HK-2 (cell line): ENCODE results near the gene AKAP6.
"Not testable (repeated sequence)": the region's sequence is repeated elsewhere in the genome, so short reads cannot be mapped to it uniquely, and the experiment has no call there.

Experiments used
- DNase-seq: peaks from one replicate; pipeline ENCODE4 v3.0.0-alpha.2; 2018; ENCODE audit not compliant: unreplicated experiment

Gene AKAP6

DNA sequence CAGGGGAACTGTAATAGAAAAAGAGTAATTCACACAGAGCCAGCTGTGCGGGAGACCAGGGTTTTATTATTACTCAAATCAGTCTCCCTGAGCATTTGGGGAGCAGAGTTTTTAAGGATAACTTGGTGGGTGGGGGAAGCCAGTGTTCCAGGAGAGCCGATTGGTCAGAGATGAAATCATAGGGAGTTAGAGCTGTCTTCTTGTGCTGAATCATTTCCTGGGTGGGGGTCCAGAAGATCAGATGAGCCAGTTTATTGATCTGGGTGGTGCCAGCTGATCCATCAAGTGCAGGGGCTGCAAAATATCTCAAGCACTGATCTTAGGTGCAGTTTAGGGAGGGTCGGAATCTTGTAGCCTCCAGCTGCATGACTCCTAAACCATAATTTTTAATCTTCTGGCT lies 44.1 kb downstream of the AKAP6 start:
- DNase-seq = not testable (repeated sequence)

DNA sequence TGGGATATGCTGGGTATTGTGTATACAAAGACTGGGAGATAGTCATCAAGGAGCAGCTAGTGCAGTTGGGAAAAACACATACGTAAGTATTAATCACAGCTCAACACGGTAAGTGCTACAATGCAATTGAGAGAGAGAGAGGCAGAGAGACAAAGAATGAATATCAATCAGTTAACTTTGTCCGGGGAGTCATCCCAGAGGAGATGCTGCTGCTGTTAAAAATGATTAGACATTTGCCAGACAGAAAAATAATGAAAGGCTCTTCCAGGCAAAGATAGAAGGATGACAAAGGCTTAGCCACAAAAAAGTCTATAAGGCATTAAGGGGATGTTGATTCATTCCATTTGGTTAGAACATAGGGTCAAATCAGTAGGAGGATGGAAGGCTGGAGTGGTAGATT lies 45.1 kb downstream of the AKAP6 start:
- no peak for DNase-seq

DNA sequence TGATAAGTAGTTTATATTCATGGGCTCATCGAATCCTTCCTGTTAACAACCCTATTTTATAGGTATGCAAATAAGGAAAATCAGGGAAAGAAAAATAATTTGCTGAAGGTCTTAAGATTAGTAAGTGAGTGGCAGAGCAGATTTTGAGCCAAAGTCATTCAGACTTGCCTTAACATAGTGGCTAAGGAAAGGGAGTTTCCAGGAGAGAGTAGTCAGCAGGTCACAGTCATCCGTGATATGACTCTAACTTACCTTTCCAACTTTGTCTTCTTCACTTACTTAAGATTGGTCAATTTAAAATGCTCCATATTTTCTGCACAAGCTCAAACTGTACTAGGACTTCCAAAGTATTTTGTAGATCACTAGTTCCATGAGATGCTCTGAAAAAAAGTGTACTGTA lies 46.6 kb downstream of the AKAP6 start:
- DNase-seq = no peak

DNA sequence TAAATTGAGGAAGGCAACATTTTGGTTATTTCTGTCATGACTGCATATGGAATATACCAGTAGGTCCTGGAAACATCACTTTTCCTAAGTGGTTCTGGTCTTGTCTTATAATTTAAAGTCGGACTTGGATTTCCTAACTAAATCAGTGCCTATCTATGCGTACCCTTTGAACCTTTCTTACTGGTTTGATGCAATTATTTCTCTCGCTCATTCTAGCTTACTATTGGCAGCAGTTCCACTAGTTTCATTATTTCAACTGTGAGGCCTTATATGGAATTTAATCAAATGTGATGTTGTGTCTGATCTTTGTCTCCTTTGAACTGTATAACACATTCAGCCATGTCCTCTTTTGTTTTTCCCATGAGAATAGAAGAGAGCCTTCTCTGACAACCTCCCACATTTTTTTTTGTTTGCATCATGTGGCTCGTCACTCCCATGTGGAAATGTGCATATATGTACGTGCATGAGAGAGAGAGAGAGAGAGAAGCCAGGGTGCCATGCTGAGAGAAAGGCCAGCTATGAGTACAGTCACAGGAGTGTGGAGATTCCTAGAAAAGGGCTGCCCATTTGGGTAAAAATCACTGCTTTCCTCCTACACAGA lies 48.0 kb downstream of the AKAP6 start:
- DNase-seq = no peak

DNA sequence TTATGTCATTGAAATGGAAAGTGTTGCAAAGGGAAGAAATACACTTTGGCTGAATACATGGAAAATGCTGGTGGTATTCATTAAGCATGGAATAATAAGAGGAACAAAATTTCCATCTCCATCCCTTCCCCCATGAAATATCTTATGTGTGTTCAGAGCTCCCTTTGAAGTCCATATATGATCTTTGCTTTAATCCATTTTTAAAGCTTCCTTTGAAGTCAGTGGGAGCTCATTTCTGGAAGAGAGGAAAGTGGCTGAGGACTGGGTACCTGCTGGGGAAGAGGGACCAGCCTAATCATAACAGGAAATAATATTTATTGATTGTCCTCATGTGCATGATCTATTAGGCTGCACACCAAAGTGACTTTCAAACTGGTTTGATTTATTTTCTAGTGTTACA lies 49.2 kb downstream of the AKAP6 start:
- no peak for DNase-seq

DNA sequence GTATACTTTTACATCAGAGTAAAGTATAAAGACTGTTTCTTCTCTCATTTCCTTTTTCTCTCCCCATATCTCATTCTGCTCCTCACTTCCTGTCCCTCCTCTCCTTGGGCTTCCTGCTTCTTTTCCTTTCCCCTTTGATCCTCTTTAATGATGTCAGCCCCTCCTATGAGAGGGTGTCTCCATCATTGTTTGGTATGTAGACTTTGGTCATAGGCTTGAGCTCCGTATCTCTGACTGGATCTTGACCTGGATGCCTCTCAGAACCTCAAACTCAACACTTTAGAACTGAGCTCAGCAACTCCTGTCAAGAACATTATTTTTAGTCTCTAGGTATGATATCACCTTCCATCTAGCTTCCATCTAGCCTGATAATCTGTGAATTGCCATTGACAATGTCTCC lies 50.3 kb downstream of the AKAP6 start:
- no peak for DNase-seq

DNA sequence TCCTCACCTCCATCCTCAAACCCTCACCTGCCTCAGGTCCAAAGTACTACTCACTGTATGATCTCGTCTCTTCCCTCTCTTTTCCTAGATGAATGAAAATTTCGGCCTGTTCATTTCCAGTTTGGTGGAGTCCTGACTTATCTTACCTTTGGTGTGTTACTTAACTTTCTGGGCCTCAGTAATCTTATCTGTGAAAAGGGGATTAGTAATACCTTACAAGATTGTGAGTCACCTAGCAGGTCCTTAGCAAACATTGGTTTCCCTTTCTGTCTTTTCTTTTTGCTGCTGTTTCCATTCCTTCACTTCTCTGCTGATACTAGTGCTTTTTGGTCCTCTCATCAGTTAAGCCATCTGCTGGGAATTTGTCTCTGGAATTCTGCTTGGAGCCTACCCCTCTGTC lies 52.8 kb downstream of the AKAP6 start:
- DNase-seq = no peak

DNA sequence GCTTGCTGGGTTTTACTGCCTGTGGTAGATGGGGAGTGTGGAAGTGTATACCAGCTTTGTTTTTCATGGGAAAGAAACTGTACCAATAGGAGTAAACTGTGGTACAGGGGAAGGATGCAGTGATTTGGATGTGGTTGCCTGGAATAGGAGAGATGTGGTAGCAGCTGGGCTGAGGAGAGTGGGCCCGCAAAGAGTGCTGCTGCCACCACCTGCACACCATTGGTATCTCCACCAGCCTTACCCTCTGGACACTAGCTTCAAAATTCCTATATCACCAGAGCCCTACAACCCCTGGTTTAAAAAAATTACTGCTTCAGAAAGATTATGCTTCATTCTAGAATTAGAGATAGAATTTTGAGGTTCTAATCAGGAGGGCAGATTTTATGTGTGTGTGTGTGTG lies 53.6 kb downstream of the AKAP6 start:
- DNase-seq = no peak

DNA sequence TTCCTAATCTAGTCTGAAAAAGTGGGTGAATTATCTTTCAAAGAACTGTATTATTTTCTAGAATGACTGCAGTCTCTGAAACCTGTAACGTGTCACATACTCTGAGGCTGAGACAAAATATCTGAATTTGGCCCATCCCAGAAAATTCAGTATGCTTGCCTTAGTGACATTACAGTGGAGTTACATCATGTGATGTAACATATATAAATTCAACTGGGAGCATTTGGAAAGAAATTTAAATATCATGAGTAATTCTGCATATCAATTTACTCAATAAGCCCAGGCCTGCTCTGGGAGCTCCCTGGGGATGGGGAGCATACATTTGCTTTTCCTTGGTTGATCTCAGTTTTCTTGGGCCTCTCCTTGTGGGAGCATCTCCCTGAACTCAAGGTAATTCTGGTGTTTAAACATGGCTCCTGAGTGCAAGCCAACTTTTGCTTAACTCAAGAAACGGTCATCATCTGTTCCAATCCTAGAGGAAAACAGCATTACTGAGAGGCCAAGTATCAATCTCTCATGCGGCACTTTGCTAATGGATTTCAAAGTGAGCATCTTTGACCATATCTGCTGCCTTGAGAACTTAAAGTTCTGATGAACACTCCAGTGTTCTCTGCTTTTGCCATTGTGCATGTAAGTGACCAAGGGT lies 54.4 kb downstream of the AKAP6 start:
- no peak for DNase-seq

DNA sequence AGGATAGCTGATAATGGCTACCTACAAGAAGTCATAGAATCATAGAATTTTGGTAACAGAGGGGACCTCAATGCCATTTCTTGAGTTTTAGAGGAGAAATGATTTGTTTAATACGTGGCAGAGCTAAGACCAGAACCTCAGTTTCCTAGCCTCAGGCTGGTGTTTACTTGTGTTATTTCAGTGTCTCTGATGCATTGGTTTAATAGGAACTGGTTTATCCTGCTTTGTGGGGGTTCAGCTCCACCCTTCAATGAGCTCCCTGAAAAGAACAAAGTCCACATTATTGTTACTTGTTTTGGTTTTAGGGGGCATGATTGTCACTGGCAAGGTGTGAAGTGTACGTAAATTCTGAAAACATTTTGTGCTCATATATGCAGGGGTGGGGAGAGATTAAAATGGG lies 55.4 kb downstream of the AKAP6 start:
- no peak for DNase-seq

DNA sequence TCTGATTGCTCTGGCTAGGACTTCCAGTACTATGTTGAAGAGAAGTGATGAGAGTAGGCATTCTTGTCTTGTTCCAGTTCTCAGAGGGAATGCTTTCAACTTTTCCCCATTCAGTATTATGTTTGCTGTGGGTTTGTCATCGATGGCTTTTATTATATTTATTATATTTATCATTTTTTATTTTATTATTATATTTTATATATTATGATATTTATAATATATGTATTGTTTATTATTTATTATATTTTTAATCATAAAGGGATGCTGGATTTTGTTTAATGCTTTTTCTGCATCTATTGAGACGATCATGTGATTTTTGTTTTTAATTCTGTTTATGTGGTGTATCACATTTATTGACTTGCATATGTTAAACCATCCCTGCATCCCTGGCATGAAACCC lies 58.2 kb downstream of the AKAP6 start:
- DNase-seq = not testable (repeated sequence)

DNA sequence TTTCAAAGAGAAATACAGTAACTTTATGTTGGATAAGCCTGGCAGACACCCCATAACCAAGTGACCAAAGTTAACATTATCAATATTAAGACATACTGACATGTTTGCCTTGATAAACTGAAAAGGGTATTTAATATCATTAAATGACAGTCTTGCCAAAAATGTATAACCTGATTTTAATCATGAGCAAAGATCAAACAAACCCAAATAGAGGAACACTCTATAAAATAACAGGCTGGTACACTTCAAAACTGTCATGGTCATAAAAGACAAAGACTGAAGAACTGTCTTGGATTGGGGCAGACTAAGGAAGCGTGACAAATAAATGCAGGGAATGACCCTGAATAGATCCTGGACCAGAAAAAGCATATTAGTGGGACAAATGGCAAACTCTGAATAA lies 64.0 kb downstream of the AKAP6 start:
- no peak for DNase-seq

DNA sequence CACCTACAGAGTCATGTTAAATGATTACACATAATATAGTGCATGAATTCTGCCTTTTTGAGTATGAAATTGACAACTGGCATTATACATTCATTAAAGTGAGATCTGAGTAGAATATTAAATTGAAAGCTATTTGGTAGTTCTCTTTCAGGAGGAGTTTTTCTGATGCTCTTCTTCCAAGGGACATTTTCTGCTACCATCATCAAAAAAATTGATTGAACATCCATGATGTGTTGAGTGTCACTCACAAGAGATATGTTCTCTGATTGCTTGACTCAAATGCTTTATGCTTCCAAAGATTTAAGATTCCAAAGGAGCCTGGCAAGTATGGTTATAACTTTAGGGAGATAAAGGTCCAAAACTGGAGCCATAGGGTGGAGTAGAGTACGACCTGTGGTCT lies 64.9 kb downstream of the AKAP6 start:
- no peak for DNase-seq

DNA sequence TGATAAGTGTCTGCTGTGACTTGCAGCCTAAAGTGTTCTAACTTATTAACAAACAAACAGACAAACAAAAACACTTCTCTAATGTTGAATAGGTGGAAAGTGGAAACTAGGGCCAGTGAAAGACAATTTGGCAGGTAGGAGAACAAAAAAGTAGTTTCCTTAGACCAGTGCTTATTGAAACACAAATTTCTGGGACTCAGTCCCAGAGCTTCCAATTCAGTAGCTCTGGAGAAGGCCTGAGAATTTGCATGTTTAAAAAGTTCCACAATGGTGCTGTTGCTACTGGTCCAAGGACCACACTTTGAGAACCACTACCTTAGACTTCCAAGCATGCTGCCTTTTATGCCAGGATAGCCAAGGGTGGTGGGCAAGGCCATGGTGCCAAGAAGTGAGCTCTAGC lies 67.8 kb downstream of the AKAP6 start:
- DNase-seq = no peak

DNA sequence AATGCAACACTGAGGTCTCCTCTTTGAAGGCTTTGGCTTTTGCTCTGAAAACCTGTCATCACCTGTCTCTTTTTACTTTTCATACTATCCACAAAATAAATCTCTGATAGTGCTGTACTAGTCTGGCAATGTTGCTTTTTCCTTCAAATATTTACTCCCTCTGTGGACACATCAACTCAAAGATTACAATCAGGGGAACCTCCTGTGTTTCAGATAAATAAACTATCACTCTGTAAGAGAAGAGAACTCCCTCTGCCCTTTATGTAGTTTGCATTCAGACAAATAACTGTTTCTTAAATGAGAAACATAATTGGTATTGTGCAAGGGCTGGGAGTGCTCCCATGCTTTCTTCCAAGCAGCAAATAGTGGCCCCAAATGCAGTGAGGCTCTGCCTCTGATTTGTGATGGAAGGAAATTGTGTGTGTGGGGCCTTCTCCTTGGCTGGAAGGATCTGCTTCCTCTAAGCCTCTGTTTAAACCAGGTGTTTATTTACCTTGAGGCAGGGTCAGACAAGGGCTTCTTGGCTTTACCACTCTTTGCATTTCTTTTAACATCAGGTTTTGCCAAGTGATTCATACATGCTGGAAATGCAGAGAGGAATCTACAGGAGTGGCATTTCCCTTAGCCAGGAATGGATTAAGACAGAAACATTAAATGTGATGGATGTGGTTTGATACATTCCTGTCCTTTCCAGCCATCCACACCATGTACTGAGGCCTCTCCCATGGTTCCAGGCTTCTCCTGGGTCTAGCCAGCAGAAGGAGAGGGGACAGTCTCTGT lies 69.0 kb downstream of the AKAP6 start:
- no peak for DNase-seq

DNA sequence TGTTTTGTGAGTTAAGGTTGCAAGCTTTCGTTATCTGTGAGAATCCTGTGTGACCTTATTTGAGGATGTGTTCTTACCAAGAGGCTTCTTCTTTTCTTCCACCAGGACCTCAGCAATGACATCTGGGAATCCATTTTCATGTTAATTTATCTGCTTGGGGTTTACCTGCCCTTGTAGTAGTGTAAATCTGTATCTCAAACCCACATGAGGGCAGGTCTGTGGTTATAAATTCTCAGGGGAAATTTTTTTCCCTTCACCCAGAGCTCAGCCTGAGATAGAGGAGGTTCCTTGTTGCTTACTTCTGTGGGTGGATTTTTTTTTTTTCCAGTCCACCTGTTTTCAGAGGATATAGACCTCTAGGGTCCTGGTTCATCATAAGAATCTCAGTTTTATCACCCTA lies 70.8 kb downstream of the AKAP6 start:
- no peak for DNase-seq

DNA sequence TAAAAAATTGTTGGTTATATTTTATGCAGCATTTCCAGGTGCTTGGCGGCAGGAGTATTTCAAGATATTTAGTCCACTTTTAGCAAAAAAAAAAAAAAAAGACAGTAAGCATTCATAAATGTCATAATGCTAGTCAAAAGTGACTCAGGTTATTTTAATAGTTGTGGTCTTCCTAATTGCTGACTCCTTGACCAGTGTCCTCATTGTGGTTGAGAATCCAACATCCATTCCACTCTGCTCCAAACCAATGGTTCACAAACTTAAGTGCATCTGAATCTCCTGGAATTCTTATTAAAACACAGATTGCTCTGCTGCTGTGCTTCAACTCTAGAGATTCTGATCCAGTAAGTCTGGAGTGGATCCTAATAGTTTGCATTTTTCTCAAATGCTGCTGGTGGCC lies 71.4 kb downstream of the AKAP6 start:
- no peak for DNase-seq

DNA sequence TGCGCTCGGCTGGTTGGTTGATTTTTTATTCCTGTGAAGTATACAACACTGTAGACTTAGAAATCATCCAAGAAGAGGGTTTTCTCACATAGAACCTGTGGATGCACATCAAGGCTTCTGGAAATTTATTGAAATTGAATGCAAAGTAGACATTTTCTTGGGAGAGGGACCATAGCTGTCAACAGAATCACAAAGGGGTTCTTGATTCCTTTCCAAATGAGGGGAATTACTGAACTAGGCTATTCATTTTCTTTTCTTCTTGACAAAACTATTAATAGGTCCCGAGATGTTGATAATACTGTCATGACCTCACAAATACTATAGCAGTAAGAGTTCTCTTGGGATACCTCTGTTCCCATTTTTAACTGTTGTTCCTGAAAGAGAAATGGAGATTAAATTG lies 73.9 kb downstream of the AKAP6 start:
- no peak for DNase-seq

DNA sequence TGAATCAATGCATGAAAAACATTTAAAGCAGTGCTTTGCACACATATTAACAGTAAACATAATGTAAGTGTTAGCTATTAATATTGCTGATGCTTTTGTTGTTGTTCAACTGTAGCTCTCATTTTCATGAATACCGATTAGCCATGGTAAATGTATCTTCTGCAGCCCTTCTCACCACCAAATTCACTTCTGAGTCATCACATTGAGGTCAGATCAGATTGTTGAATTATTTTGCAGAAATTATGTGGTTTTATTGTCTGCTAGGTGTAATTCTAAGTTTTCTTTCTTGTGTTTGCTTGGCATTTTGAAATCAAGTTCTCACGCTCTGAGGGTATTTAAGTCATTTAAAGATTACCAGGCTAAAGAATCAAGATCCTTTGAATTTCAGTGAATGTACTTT lies 74.6 kb downstream of the AKAP6 start:
- DNase-seq = no peak

DNA sequence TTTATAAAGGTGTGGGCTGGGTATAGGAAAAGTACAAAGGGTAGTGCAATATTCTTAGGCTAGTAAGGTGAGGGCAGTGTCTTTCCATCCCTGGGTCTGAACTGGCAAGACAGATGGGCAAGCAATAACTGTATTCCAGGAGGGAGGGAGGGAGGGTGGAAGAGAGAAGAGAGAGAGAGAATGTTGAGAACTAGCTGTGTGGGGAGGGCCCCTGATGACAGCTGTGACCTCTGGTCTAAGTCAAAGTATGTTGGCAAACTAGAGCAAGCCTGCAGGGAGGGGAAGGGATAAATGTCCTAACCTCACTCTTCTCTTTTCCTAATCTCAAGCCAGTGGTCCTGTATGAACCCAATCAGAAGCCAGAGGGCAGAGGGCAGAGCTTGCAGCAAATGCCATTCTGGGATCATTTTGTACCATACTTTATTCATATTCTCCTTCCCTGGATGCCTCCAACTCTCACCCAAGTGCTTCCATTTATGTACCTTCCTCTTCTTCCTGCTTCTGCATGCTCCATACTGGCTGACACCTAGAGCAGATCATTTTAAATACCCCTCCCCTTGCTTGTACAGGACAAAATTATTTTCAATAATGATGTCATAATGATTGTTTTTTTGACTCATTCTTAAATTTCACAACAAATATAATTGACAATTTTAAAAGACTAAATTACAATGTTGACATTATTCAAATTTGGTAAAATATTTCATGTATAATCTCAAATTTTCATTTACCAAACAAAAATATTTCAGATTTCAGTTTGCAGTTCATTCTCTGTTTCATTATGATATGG lies 75.9 kb downstream of the AKAP6 start:
- DNase-seq = no peak

DNA sequence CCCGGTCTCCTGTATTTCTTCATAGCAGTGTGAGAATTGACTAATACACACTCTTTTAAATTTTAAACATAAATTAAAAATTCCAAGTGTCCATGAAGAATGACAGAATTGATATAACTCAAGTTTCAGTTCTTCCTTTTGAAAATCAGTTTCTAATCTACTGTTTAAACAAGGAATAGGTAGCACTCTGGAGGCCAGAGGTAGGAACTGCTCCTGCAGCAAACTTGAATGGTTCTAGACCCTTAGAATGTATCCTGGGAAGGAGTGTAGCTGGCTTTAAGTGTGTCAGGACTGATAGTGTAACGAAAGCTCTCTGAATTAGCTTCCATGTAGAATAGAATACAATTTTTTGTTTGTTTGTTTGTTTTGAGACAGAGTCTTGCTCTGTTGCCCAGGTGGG lies 76.8 kb downstream of the AKAP6 start:
- no peak for DNase-seq

DNA sequence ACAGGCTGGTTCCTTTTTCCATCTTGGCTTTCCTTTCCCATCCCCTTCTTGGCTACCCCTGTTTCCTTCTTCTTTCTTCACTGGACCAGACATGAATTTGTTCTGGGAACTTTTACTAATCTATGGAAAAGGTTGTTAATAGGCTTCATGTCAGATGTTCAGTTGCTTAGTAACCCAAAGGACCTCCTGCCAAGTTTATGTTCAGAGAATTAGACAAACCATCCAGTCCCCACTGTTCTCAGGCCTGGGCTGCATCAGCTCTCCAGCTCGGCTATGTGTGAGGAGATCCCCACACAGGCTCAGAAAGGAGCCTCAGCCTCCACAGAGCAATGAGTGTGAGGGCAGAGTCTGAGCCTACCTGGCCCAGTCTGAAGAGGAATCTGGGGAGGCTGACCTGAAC lies 78.0 kb downstream of the AKAP6 start:
- DNase-seq = no peak

DNA sequence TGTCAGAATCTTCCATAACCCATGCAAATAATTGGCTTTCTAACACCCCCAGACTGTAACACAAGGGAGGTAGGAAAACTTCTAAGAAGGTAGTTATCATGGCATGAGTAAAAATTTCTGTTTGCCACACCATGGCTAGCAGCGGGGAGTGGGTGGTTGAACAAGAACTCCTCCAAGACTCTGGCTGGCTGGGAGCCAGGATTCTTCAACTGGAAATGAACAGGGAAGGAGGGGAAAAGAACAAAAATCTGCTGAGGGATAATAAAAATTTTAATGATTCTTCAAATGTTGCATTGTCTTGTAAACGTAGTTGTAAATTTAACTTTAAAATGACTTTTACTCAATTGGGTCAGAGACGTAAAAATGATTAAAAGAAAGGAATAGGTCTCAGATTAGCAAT lies 78.9 kb downstream of the AKAP6 start:
- no peak for DNase-seq
